NK-92 (cell line): ENCODE data around the gene MINDY4.
"Not testable (repeated sequence)": the region's sequence is repeated elsewhere in the genome, so short reads cannot be mapped to it uniquely, and the experiment has no call there.

Experiments
- DNase-seq: peaks from one replicate; lab custom pipeline; 2025; ENCODE audit not compliant: unreplicated experiment; lab: John Stamatoyannopoulos, UW

The MINDY4 gene

GRCh38 chr7:30831936-30832335 is 60.7 kb downstream of the MINDY4 start:
- no peak for DNase-seq

GRCh38 chr7:30834017-30834674 is 62.9 kb downstream of the MINDY4 start:
- DNase-seq: not testable (repeated sequence)

- no peak for DNase-seq
Observed at GRCh38 chr7:30835396-30835915, 64.2 kb downstream of the MINDY4 start.

GRCh38 chr7:30836991-30837390 is 65.8 kb downstream of the MINDY4 start:
- no peak for DNase-seq

GRCh38 chr7:30837581-30837980 is 66.4 kb downstream of the MINDY4 start:
- no peak for DNase-seq

GRCh38 chr7:30838008-30838407 is 66.8 kb downstream of the MINDY4 start:
- DNase-seq: no peak

- no peak for DNase-seq
Observed at GRCh38 chr7:30840141-30841024, 69.2 kb downstream of the MINDY4 start.

- DNase-seq: no peak
Observed at GRCh38 chr7:30841025-30841735, 70.0 kb downstream of the MINDY4 start.

- DNase-seq: no peak
Observed at GRCh38 chr7:30841801-30842541, 70.8 kb downstream of the MINDY4 start.

- no peak for DNase-seq
Observed at GRCh38 chr7:30842542-30843451, 71.6 kb downstream of the MINDY4 start.

GRCh38 chr7:30843741-30844482 is 72.7 kb downstream of the MINDY4 start:
- no peak for DNase-seq

GRCh38 chr7:30844483-30844874 is 73.3 kb downstream of the MINDY4 start:
- no peak for DNase-seq

GRCh38 chr7:30844916-30845315 is 73.7 kb downstream of the MINDY4 start:
- DNase-seq: no peak

GRCh38 chr7:30845426-30846135 is 74.4 kb downstream of the MINDY4 start:
- no peak for DNase-seq

- no peak for DNase-seq
Observed at GRCh38 chr7:30846378-30846777, 75.2 kb downstream of the MINDY4 start.

- DNase-seq: no peak
Observed at GRCh38 chr7:30848121-30848855, 77.1 kb downstream of the MINDY4 start.

- no peak for DNase-seq
Observed at GRCh38 chr7:30849565-30849964, 78.3 kb downstream of the MINDY4 start.

- DNase-seq: no peak
Observed at GRCh38 chr7:30850426-30850825, 79.2 kb downstream of the MINDY4 start.
